Measurements from ENCODE around the gene RING1. TPM values are rescaled to one million over a fixed set of nuclear protein-coding genes. Genes with fewer than 3 reads are reported as not detected.

Gene RING1
- total and polyA plus RNA-seq, 2 donors from 2014 or later, result 47.2 to 48.6 TPM

GRCh38 chr6:33204415-33205190, 3.7 kb upstream of the RING1 start, which contains the start of gene HSD17B8:
TSS of gene HSD17B8 (plus strand) at chr6:33204655. CDS start at chr6:33204669, 14 bp downstream.
- TF ChIP-seq, protein P1, sequence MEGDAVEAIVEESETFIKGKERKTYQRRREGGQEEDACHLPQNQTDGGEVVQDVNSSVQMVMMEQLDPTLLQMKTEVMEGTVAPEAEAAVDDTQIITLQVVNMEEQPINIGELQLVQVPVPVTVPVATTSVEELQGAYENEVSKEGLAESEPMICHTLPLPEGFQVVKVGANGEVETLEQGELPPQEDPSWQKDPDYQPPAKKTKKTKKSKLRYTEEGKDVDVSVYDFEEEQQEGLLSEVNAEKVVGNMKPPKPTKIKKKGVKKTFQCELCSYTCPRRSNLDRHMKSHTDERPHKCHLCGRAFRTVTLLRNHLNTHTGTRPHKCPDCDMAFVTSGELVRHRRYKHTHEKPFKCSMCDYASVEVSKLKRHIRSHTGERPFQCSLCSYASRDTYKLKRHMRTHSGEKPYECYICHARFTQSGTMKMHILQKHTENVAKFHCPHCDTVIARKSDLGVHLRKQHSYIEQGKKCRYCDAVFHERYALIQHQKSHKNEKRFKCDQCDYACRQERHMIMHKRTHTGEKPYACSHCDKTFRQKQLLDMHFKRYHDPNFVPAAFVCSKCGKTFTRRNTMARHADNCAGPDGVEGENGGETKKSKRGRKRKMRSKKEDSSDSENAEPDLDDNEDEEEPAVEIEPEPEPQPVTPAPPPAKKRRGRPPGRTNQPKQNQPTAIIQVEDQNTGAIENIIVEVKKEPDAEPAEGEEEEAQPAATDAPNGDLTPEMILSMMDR (IDR thresholded peaks at IDR 0.05; ENCODE audit: borderline replicate concordance, extremely low read depth, insufficient read depth), result no peak
- Histone ChIP-seq H3K36me3 (ENCODE audit: control insufficient read depth in 2 of 3, insufficient read depth in 3 of 3, low read length in 3 of 3) (peaks cover 11 to 20% (median 16%) of the 10 kb centered on the region in 3 donors), H3K27me3 (ENCODE audit: control insufficient read depth, insufficient read depth, low read length) (no peaks in the 10 kb centered on the region), H3K9ac (ENCODE audit: low read length in 3 of 3) (peak within 1 kb of the TSS; percentile 18 to 80 (median 64)), H3K9me3 (ENCODE audit: control insufficient read depth in 2 of 3, insufficient read depth in 1 of 3, low read length in 3 of 3) (no peaks in the 10 kb centered on the region), H3K4me3 (ENCODE audit: low read length in 3 of 3) (peak within 1 kb of the TSS; percentile 69 to 91 (median 78)), H3K4me1 (ENCODE audit: control insufficient read depth in 2 of 3, insufficient read depth in 2 of 3, low read depth in 1 of 3, low read length in 3 of 3) (peaks cover 5 to 39% (median 19%) of the 10 kb centered on the region in 3 donors), H3K27ac (ENCODE audit: low read depth in 2 of 2, low read length in 2 of 2) (peak within 1 kb of the TSS; percentile 68 to 78)
- DNase-seq, result peak; percentile 96 to 98 (median 97)
- intact Hi-C loops (cut with DNase I), result no loop called here
- no peak for FAIRE-seq

DNA sequence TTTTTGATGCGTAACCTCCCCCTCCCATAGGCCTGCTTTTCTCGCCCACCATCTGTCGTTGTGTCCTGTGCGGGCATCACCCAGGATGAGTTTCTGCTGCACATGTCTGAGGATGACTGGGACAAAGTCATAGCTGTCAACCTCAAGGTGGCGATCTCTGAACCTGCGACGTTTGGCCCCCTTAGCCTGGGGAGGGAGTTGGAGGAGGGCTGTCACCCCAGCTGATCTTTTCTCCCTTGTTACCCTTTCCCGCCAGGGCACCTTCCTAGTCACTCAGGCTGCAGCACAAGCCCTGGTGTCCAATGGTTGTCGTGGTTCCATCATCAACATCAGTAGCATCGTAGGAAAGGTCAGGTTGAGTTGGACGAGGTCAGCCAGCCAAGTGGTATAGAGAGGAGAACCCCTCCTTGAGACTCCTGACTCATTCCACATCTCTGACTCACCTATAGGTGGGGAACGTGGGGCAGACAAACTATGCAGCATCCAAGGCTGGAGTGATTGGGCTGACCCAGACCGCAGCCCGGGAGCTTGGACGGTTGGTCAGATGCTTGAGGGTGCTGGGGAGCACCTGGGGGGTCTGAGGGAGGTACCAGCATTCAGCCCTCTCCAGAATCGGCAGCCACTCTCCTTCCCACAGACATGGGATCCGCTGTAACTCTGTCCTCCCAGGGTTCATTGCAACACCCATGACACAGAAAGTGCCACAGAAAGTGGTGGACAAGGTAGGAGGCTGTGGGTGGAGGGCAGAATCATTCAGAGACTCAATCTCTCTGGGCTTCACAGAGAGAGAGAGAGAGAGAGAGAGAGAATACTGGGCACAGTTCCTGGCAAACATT, 2.9 kb upstream of the RING1 start:
- peaks cover 11 to 27% (median 19%) of the 10 kb centered on the region in 3 donors for H3K36me3 ChIP-seq (ENCODE audit: control insufficient read depth in 2 of 3, insufficient read depth in 3 of 3, low read length in 3 of 3)
- FAIRE-seq (no peak), DNase-seq (peak in 1 of 5 donors; percentile 57)
- intact Hi-C loops (cut with DNase I), result no loop called here
- peak overlapping the region in 2 of 3 donors; percentile 8 to 80 for H3K9ac ChIP-seq (ENCODE audit: low read length in 3 of 3)
- peak overlapping the region in 1 of 2 donors; percentile 78 for H3K27ac ChIP-seq (ENCODE audit: low read depth in 2 of 2, low read length in 2 of 2)
- TF ChIP-seq, protein P1 (IDR thresholded peaks at IDR 0.05; ENCODE audit: borderline replicate concordance, extremely low read depth, insufficient read depth), result no peak
- peaks cover 5 to 37% (median 19%) of the 10 kb centered on the region in 3 donors for H3K4me1 ChIP-seq (ENCODE audit: control insufficient read depth in 2 of 3, insufficient read depth in 2 of 3, low read depth in 1 of 3, low read length in 3 of 3)
- no peaks in the 10 kb centered on the region for H3K27me3 ChIP-seq (ENCODE audit: control insufficient read depth, insufficient read depth, low read length)
- H3K9me3 ChIP-seq (ENCODE audit: control insufficient read depth in 2 of 3, insufficient read depth in 1 of 3, low read length in 3 of 3), result no peaks in the 10 kb centered on the region
- H3K4me3 ChIP-seq (ENCODE audit: low read length in 3 of 3), result peak overlapping the region; percentile 69 to 91 (median 78)

- TF ChIP-seq, protein P1 (IDR thresholded peaks at IDR 0.05; ENCODE audit: borderline replicate concordance, extremely low read depth, insufficient read depth), result no peak
- Histone ChIP-seq H3K9ac (ENCODE audit: low read length in 3 of 3) (no peak overlapping the region), H3K4me1 (ENCODE audit: control insufficient read depth in 2 of 3, insufficient read depth in 2 of 3, low read depth in 1 of 3, low read length in 3 of 3) (peaks cover 5 to 35% (median 19%) of the 10 kb centered on the region in 3 donors), H3K9me3 (ENCODE audit: control insufficient read depth in 2 of 3, insufficient read depth in 1 of 3, low read length in 3 of 3) (no peaks in the 10 kb centered on the region), H3K27ac (ENCODE audit: low read depth in 2 of 2, low read length in 2 of 2) (no peak overlapping the region), H3K27me3 (ENCODE audit: control insufficient read depth, insufficient read depth, low read length) (no peaks in the 10 kb centered on the region), H3K4me3 (ENCODE audit: low read length in 3 of 3) (no peak overlapping the region), H3K36me3 (ENCODE audit: control insufficient read depth in 2 of 3, insufficient read depth in 3 of 3, low read length in 3 of 3) (peaks cover 11 to 31% (median 19%) of the 10 kb centered on the region in 3 donors)
- FAIRE-seq (no peak), DNase-seq (peak in 1 of 5 donors; percentile 55)
- intact Hi-C loops (cut with DNase I), result no loop called here
These were observed 2.1 kb upstream of the RING1 start for GRCh38 chr6:33206027-33206863.
